Measurements from ENCODE around the gene TELO2.

TELO2 gene

DNA sequence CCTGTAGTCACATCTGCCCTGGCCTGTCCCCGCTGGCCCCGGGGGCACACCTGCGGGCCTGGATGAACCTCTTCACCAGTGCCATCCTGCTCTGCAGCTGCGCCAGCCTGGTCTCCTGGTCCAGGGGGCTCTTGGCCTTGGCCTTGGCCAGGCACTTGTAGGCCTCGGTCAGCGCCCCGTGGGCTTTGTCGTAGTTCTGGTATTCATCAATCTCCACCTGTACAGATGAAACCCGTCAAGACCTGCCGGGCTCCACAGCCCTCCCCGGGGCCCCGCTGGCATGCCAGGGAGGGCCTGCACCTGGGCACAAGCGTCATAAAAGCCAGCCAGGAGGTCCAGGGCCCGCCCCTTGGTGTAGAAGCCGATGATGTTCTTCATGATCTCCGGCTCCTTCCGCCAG, 26.7 kb downstream of the TELO2 start:
- no peak for DNase-seq (ENCODE audit: low spot score)

DNA sequence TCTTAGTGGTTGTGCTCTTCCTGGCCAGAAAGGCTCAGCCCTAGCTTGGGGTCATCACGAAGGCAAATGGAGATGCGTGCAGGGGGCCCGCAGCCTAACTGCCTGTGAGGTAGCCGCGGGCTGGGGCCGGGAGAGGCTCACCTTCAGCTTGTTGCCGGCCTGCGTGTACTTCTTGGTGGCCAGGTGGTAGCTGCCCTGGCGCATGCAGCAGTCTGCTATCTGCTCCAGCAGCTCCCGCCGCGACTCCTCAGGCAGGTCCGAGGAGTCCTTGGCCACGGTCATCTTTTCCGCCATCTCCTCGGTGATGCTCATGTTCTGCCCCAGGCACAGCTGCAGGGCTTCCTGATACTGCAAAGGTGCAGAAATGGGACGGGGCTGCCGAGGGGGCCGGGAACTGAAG, 27.3 kb downstream of the TELO2 start:
- DNase-seq (ENCODE audit: low spot score) = no peak

DNA sequence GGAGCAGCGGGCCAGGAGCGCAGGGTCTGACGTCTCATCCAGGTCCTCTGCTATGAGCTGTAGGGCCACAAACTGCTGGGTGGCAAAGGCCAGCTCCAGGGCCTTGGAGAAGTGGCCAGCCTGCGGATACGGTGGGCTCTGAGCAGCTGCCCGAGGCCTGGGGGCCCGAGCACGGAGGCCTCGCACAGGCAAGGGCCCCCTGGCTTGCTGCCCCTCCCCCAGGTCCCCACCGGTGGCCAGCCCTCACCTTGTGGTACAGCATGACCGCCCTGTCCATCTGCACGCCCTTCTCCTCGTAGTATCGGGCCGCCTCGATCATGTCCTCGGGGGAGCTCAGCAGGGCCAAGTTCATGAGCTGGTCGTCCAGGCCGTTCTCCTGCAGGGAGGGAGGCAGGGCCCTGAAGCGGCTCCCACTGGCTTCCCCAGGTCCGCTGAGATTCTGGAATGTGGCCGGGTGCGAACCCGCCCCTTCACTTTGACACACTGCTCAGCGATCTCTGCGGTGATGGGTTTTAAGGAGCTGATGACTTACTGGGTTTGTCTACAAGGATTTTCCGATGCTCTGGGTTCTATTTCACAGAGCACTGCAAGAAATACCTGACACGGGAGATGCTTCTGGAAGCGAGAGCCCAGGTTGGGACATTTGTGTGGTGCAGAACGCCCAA, 30.6 kb downstream of the TELO2 start:
- DNase-seq (ENCODE audit: low spot score) = no peak

DNA sequence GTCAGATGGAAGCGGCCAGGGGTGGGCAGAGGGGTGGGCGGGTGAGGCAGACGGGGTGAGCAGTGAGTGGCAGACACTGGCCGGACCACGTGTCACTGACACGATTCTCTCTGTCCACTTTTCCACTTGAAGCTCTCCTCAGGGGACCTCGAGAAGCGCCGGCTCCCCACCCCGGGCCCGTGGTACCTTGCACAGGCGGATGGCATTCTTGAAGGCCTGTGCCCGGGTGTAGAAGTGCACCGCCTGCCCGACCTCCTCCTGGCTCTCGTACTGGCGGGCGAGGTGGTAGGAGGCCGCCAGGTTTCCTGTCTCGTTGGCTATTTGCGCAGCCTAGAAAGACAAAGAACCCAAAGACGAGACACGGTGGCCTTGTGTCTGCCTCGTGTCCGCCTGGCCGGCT, 31.2 kb downstream of the TELO2 start:
- DNase-seq (ENCODE audit: low spot score) = no peak

DNA sequence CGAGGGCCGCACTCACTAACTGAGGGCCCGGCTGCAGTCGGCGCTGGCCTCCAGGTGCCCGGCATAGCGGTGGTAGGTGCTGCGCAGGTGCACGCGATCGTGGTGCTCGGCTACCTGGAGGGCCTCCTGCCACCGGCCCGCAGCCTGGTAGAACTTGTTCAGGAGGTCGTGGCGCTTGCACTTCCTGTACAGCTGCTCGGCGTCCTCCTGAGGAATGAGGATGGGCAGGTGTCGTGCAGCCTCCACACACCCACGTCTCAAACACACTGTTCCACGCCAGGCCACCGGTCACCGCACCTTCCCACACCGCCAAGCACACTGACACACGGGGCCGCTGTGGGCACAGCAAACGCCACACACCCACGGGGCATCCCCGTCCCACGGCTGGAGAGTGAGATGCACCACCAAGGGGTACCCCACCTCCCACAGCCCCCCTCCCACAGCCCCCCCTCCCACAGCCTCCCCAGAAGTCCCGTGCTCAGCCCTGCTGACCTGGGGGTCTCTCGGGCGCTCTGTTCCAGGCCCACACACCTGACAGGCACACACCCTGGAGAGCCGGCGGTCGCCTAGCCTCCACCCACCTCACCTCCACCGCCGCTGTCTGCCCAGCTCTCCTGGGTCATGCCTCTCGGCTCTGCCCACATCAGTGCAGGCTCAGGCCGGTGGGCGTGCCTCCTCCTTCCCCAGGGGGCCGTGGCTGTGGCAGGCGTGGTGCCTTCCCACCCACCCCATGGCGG, 32.9 kb downstream of the TELO2 start:
- DNase-seq (ENCODE audit: low spot score) = no peak

DNA sequence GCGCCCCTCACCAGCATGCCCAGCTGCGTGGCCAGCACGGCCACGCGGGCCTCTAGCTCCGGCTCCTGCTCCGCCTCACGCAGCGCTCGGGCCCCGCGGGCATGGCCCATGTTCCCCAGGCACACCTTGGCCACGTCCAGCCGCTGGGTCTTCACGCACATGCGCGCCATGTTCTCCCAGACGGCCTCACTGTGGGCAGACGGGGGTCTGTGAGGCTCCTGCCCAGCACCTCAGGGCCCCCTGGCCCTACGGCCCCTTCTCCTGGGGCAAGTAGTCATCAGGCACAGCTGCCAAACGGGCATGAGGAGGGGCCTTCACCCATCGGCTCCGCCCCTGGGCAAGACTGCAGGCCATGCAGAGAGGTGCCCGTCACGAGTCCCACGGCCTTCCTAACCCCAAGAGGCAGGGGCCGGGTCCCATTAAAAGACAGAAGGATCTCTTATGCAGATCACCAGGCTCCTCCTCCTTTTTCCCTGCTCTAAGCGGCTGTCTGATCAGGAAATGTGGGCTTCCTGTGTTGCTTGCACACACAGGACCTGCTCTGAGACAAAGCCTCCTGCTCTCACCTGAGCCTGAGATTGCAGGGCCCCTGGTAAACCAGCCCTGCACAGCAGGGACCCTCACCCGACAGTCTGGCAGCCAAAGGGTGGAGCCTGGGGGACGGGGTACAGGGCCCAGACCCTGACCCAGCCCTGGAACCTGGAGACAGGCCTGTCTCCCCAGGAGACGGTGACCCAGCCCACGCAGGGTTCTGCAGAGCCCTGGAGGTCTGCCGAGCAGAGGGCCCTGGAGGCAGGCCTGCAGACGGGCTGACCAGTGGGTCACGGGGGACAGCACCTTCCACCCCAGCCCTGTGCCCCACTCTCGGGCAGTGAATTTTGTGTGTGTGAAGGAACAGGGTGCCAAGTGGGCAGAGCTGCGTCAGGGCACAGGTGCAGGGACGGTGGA, 33.7 kb downstream of the TELO2 start:
- DNase-seq (ENCODE audit: low spot score) = no peak

DNA sequence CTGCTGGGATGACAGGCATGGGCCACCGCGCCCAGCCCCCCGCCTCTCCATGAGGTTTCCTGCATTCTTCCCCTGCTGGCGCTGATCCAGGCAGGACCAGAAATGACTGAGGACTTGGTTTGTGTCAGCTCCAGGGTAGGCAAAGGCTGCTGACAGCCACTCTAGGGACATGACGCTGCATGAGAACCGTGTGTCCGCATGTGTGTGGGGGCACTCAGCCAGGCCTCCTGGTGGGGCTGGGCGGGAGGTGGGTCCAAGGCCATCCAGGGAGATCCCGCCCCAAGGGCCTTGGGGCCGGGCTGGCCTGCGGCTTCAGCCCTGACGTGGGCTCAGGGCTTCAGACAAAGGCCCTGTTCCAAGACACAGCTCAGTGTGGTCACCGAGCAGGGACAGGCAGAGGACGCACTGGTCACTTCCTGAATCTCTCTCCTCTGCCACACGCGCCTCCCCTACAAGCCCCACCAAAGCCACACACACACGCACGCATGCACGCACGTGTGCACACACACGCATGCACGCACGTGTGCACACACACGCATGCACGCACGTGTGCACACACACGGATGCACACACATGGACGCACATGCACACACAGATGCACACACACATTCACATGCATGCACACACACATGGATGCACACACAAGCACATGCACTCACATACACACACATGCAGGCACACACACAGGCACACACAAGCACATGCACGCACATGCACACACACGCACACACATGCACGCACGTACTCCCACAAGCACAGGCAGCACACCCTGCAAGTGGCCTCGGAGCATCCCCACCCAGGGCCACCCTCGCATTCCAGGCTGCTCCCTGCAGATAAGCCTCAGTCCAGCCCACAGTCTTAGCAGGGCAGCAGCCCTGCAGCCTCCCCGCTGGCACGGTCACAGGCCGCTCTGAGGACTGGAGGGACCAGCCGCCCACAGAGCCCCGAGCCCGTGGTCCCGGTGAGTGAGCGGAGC, 35.0 kb downstream of the TELO2 start:
- no peak for DNase-seq (ENCODE audit: low spot score)

DNA sequence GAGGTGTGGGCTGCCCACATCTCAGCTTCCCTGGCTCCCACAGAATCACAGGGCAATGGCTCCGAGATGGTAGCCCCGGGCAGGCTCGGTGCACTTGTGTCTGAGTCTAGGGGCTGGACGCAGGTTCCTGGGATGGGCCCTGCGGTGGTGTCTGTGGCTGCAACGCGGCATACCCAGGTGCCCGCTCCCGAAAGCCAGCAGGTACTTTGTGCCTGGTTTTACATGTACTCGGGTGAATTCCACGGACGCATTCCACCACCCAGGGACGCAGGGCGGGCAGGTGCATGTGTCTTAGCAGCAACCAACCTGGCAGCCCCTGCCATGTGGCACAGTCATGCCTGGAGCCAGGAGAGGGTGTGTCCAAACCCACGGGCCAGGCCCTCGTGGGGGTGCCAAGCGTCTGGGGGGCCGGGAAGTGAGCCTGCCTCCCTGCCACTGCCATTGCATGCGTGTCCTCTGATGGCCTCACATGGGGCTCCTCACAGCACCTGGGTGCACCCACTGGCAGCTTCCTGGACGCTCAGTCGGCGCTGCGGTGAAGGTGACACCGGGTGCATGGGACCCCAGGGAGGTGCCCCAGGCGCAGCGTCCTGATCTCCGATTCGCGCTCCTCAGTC, 35.9 kb downstream of the TELO2 start:
- no peak for DNase-seq (ENCODE audit: low spot score)

DNA sequence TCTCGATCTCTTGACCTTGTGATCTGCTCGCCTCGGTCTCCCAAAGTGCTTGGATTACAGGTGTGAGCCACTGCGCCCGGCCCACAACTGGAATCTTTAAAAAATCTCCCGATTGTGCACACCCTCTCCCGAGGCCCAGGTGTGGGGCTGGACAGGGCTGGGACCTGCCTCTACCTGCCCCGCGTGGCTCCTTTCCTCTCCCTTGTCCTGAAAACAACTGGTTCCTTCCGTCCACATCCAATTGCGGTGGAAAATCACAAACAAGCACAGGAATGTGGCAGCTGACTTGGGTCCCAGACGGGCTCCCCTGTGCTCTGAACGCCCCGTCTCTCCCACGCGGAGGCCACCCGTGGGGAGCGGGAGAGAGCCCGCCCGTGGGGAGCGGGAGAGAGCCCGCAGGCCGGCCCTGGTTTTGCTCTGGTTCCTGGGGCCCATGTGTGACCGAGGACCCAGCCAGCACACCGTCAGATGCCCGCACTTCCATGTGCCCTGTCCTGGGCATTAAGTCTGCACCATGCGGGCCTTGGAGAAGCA, 37.3 kb downstream of the TELO2 start:
- DNase-seq (ENCODE audit: low spot score) = no peak

DNA sequence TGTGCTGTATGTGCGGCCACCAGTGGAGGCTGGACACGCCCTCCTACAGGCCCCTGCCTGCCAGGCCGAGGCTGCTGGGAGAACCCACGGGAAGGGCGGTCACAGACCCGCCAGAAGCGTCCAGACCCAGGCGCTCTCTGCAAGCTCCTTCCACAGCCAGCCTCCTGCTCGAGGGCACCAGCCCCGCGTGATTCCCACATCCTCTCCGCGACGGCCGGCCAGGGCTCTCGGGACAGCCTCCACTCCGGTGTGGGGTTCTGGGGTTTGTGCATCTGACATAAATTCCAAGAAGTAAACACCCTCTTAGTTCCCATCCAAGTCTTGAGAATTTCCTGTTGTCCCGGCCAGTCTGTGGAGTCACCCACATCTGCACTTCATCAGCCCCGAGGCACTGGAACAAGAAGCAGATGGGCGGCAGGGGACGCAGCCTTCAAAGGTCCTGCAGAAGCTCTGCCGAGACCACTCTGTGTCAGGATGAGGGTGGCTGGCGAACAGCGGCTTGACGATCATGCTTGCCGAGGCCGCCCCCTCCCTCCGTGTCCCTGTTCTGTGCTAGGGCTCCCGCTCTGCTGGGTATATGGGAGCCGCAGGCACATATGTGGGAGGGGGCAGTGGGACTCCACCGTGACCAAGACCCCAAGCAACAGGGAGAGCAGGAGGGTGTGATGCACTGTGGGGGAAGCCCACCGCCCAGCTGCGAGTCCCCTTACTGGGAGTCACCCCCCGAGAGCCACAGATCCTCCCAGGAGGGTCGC, 37.9 kb downstream of the TELO2 start:
- DNase-seq (ENCODE audit: low spot score) = peak; percentile 85

DNA sequence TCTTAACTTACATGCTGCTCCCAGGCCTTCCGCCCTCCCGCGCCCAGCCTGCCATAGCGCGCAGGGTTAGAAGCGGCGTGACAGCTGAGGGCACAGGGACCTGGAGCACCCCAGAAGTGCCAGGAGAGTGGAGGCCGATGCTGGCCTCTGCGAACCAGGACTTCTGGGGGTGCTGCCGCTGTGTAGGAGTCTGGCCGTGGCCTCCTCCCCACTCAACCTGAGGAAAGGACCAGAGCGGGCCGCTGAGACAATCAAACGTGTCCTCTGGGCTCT, 38.4 kb downstream of the TELO2 start:
- no peak for DNase-seq (ENCODE audit: low spot score)

DNA sequence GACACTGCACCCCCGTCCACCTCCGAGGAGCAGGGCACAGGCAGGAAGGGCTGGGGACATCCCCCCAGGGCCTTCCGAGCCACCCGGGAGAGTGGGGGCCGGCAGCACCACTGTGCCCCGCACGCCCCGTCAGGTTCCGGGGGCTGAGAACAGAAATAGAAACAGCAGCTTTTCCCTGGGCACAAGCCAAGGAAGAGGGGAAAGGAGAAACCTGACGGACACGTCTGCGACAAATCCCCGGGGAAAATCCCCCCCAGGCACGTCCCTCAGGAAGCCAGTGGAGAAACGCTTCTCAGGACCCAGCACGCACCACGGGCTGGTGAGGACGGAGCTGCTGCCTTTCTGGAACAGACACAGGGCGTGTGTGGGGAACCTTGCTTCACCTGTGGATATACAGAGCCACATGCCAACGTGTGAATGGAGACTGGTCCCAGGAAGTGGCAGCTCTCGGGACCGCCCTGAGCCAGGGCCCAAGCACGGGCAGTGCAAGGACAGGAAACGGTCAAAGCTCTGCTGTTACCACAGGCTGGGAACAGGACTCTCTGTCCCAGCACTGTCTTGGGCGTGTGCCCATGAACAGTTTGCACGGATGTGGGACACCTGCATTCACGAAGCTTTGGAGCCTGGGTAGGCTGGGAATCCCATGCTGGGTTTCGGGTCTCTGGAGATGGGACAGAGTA, 39.1 kb downstream of the TELO2 start:
- no peak for DNase-seq (ENCODE audit: low spot score)

DNA sequence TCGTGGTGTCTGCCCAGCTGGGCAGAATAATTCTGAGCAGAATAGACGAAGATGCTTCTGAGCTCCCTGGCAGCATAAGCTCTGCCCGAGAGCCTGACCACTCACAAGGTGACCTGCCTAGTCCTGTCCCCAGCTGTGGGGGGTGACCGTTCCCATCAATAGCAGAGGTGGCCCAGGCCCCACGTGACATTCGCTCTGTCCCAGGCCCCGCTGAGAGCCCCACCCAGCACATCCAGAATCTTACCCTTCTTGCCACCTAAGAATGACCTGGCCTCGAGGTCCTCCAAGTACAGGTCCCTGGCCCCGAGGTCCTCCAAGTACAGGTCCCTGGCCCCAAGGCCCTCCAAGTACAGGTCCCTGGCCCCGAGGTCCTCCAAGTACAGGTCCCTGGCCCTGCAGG, 39.6 kb downstream of the TELO2 start:
- no peak for DNase-seq (ENCODE audit: low spot score)

DNA sequence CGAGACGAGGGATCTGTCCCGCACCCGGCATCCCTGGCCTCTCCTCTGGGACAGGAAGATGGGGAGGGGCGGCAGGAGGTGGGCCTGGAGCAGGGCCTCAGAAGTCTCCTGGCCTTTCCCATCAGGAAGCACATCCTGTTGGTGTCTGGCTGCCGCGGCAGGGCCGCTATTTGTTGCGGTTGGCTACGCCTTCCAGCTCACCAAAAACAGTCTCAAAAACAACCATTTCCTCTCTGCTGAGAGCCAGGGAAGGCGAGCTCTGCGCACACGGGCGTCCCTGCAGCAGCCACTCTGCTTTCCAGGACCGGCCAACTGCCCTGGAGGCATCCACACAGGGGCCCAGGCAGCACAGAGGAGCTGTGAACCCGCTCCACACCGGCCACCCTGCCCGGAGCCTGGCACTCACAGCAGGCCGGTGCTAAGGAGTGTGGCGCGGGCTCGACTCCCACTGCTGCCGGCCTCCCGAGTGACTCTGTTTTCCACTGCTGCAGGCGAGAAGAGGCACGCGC, 40.3 kb downstream of the TELO2 start, which contains the start of gene TMEM204:
TMEM204 (plus strand) TSS at position 224 of the 509 bp plus-strand sequence. CDS start 610 bp downstream, outside the sequence.
- DNase-seq (ENCODE audit: low spot score) = peak; percentile 76

DNA sequence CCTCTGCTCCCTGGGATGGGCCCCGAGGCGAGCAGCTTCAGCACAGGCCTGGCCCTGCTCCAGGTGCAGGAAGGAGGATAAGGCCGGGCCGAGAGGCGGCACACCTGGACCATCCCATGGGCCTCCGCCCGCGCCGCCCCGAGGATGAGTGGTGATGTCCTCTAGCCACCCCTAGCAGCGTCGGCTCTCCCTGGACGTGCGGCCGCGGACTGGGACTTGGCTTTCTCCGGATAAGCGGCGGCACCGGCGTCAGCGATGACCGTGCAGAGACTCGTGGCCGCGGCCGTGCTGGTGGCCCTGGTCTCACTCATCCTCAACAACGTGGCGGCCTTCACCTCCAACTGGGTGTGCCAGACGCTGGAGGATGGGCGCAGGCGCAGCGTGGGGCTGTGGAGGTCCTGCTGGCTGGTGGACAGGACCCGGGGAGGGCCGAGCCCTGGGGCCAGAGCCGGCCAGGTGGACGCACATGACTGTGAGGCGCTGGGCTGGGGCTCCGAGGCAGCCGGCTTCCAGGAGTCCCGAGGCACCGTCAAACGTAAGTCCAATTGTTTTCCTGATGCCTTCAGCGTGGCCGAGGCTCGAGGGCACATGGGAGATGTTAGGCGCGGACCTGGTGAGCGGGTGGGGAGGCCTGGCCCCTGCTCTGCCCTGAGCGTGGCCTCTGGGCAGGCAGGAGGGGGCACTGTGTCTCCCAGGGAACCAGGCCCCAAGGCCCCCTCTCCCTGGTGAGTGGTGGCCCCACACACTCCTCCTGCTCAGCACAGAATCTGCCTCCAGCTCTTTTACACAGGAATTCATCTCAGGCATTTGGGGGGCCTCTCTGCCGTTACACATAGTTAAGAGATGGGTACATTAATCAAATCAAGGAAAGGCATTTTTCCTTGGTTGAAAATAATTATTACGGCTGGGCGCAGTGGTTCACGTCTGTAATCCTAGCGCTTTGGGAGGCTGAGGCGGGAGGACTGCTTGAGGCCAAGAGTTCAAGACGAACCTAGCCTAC, 41.2 kb downstream of the TELO2 start:
- DNase-seq (ENCODE audit: low spot score) = no peak

DNA sequence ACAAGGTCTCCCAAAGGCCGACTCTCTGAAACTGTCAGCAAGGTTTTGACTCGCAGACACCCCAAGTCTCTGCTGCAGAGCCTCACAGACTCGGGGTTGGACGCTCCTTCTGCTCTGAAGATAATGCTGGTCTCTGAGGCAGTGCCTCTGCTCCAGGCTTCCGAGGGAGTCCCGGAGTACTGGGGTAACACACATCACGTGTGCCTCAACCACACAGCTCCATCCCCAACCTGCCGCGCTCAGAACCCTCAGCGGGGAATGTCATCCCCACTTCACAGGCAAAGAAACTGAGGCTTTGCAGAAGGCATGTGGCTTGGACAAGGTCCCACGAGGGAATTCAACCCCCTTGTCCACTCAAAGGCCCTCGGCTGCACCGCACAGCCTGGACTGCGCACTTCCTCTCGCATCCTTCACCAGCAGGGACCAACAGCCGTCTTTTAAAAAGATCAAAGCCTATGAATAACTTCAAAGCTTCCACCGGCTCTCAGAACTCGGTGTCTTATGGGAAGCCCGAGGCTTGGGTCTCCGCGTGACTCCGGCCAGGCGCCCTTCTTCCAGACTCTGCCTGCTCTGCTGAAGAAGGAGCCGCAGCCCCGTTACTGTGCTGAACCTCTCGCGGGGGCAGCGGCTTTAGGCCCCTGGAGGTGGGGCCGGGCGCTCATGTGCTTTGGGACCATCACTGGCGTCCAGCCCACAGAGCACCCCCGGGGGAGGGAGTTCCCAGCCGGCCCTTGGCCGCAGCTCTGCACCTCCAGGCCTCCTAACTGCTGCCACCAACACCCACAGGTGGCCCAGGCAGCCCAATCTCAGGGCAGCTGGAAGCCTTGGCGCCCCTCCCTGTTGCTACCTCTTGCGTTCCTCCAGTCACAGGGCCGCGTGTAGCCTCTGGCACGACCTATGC, 42.5 kb downstream of the TELO2 start:
- no peak for DNase-seq (ENCODE audit: low spot score)

DNA sequence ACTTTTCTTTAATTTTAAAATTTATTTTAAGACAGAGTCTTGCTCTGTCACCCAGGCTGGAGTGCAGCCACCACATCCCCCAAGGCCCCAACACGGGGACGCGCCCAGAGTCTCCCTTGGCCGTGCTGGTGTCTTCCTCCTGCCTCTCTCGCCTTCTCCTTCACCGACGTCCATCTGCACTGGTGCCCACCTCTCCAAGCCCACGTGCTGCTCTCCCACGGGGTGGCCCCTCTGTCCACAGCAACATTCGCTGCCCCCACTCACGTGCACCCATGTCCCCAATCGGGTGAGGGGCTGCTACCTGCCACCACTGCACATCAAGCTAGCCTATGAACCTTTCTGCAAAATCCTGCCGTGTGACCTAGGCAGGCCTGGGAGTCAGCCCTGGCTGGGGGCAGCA, 43.4 kb downstream of the TELO2 start:
- no peak for DNase-seq (ENCODE audit: low spot score)
